ENCODE results near the gene EEIG2. TPM values are rescaled to one million over a fixed set of nuclear protein-coding genes. Genes with fewer than 3 reads are reported as not detected.
A peak's percentile ranks its signal among the peaks of the same experiment; 100 is the strongest.

The EEIG2 gene
- total and polyA plus RNA-seq, 11 donors: 1.2 to 14.1 (median 4.8) TPM

GRCh38 chr1:108556499-108556898, 3.4 kb upstream of the EEIG2 start:
- H3K36me3 ChIP-seq: no peaks in the 10 kb centered on the region
- no peak for TF ChIP-seq POLR2A (IDR thresholded peaks at IDR 0.05)
- no peak for TF ChIP-seq CTCF (IDR thresholded peaks at IDR 0.05)
- no peak overlapping the region for H3K4me3 ChIP-seq
- H3K27me3 ChIP-seq: no peaks in the 10 kb centered on the region
- H3K27ac ChIP-seq: peak overlapping the region in 3 of 12 donors; percentile 30 to 92 (median 68)
- WGBS, 4 donors: 85 to 88% (median 86%) methylated on average over 4 of the region's 4 CpGs
- H3K4me1 ChIP-seq: peaks cover 0 to 42% (median 7%) of the 10 kb centered on the region in 12 donors
- intact Hi-C loops (cut with DNase I): loop anchor here in 6 of 10 donors (5.0 kb wide), 4 partner anchors 39 to 86 kb away; no protein-coding TSS in a partner anchor
- H3K9me3 ChIP-seq: no peaks in the 10 kb centered on the region
- peak in 1 of 5 donors; percentile 13 for DNase-seq
- peak in 2 of 4 donors; percentile 23 to 43 for ATAC-seq

GRCh38 chr1:108557296-108557695, 2.6 kb upstream of the EEIG2 start:
- ATAC-seq: no peak
- no peak overlapping the region for H3K4me3 ChIP-seq
- no peaks in the 10 kb centered on the region for H3K36me3 ChIP-seq
- H3K9me3 ChIP-seq: no peaks in the 10 kb centered on the region
- peak in 1 of 5 donors; percentile 23 for DNase-seq
- H3K27ac ChIP-seq: peak overlapping the region in 4 of 12 donors; percentile 19 to 92 (median 49)
- H3K27me3 ChIP-seq: no peaks in the 10 kb centered on the region
- peaks cover 0 to 50% (median 13%) of the 10 kb centered on the region in 12 donors for H3K4me1 ChIP-seq
- intact Hi-C loops (cut with DNase I): loop anchor here in 6 of 10 donors (5.0 kb wide), 4 partner anchors 40 to 85 kb away; no protein-coding TSS in a partner anchor
- TF ChIP-seq CTCF (IDR thresholded peaks at IDR 0.05) (no peak), POLR2A (IDR thresholded peaks at IDR 0.05) (no peak)

- TF ChIP-seq POLR2A (IDR thresholded peaks at IDR 0.05) (no peak), CTCF (IDR thresholded peaks at IDR 0.05) (no peak)
- Histone ChIP-seq H3K27ac (peak overlapping the region in 11 of 12 donors; percentile 1 to 82 (median 67)), H3K36me3 (no peaks in the 10 kb centered on the region), H3K4me1 (peaks cover 0 to 60% (median 15%) of the 10 kb centered on the region in 12 donors), H3K27me3 (no peaks in the 10 kb centered on the region), H3K4me3 (peak overlapping the region; percentile 58 to 85 (median 75)), H3K9me3 (no peaks in the 10 kb centered on the region)
- intact Hi-C loops (cut with DNase I): loop anchor here in 7 of 10 donors (1.0 to 10.0 kb wide), 12 partner anchors 24 to 83 kb away; no protein-coding TSS in a partner anchor
- ATAC-seq (peak in 3 of 4 donors; percentile 25 to 63 (median 56)), DNase-seq (peak; percentile 25 to 65 (median 38))
- WGBS, 4 donors: 0 to 1% (median 0%) methylated on average over 17 to 59 of the region's 59 CpGs
These were observed 431 bp downstream of the EEIG2 start for GRCh38 chr1:108560189-108560873.

GRCh38 chr1:108560874-108561459, 1.1 kb downstream of the EEIG2 start:
- WGBS, 4 donors: 0 to 4% (median 3%) methylated on average over 5 of the region's 5 CpGs
- peaks cover 0 to 56% (median 15%) of the 10 kb centered on the region in 12 donors for H3K4me1 ChIP-seq
- H3K4me3 ChIP-seq: peak overlapping the region; percentile 58 to 85 (median 75)
- intact Hi-C loops (cut with DNase I): loop anchor here in 7 of 10 donors (1.0 to 10.0 kb wide), 12 partner anchors 24 to 82 kb away; no protein-coding TSS in a partner anchor
- H3K27ac ChIP-seq: peak overlapping the region in 9 of 12 donors; percentile 1 to 82 (median 70)
- peak; percentile 38 to 63 (median 57) for ATAC-seq
- H3K36me3 ChIP-seq: no peaks in the 10 kb centered on the region
- DNase-seq: peak; percentile 40 to 75 (median 65)
- no peaks in the 10 kb centered on the region for H3K9me3 ChIP-seq
- TF ChIP-seq CTCF (IDR thresholded peaks at IDR 0.05): peak in 1 of 12 donors; percentile 7
- no peak for TF ChIP-seq POLR2A (IDR thresholded peaks at IDR 0.05)
- H3K27me3 ChIP-seq: no peaks in the 10 kb centered on the region

Measured in heart left ventricle (tissue), 16 donors.